Upper lobe of left lung (tissue), 6 donors: ENCODE results near the gene HCRT. TPM values are rescaled to one million over a fixed set of nuclear protein-coding genes. Genes with fewer than 3 reads are reported as not detected.
"Not testable (repeated sequence)": the region's sequence is repeated elsewhere in the genome, so short reads cannot be mapped to it uniquely, and the experiment has no call there.

Experiments used
- ATAC-seq, 2 donors: fragments of 200-7000 bp; cut with Tn5 transposase; one replicate each; pipeline ENCODE4 v1.9.1; 2022; ENCODE audit warnings: mild to moderate bottlenecking in 2 of 2, moderate library complexity in 2 of 2; ENCODE audit not compliant: low FRiP score in 2 of 2
- DNase-seq, 2 donors: peaks; one replicate each; pipeline ENCODE4 v3.0.0-alpha.2; 2019 to 2020
- H3K27ac ChIP-seq, 4 donors: fragments of 200-600 bp; sonication (generic); one replicate each; pipeline ENCODE4 v1.5.1; 2016 to 2019
- H3K27me3 ChIP-seq, 4 donors: fragments of 200-600 bp; sonication (generic); one replicate each; pipeline ENCODE4 v1.5.1; 2017 to 2019
- H3K36me3 ChIP-seq, 4 donors: fragments of 200-600 bp; sonication (generic); one replicate each; pipeline ENCODE4 v1.5.1; 2016 to 2019
- H3K4me1 ChIP-seq, 4 donors: fragments of 200-600 bp; sonication (generic); one replicate each; pipeline ENCODE4 v1.5.1; 2018 to 2019
- H3K4me3 ChIP-seq, 4 donors: fragments of 200-600 bp; sonication (generic); one replicate each; pipeline ENCODE4 v1.5.1; 2017 to 2019; ENCODE audit warnings: mild to moderate bottlenecking in 2 of 4, moderate library complexity in 1 of 4
- H3K9me3 ChIP-seq, 4 donors: fragments of 200-600 bp; sonication (generic); one replicate each; pipeline ENCODE4 v1.5.1; 2018 to 2019
- EP300 ChIP-seq, 4 donors: sonication (generic); formaldehyde crosslinking; IDR thresholded peaks; one replicate each; pipeline ENCODE4 v1.5.1; 2017; ENCODE audit warnings: antibody characterized with exemption in 4 of 4, control low read depth in 2 of 4
- POLR2A ChIP-seq, 4 donors: fragments of 450-650 bp; IDR thresholded peaks; one replicate each; pipeline ENCODE4 v1.5.1; 2016 to 2017; ENCODE audit warnings: antibody characterized with exemption in 4 of 4, mild to moderate bottlenecking in 2 of 4
- POLR2AphosphoS5 ChIP-seq, 2 donors: sonication (generic); formaldehyde crosslinking; IDR thresholded peaks; one replicate each; pipeline ENCODE4 v1.5.1; 2017; ENCODE audit warnings: antibody characterized with exemption in 2 of 2
- WGBS, 2 donors: methylation state at CpG; one replicate each; pipeline ENCODE4 v1.1.5; 2017 to 2018; 5-methylcytosine and 5-hydroxymethylcytosine counted together
- total RNA-seq, 6 donors: library from RNA; depleted of rRNA in 4 of 6; stranded (reverse); fragments of >200 nt in 4 of 6; gene quantifications; one replicate each; pipeline versions ENCODE4 v1.1.0 to v1.2.1, GENCODE V29; 2016 to 2021
- TF ChIP-seq, protein P1 (sequence below), 6 experiments: fragments of 450-650 bp in 4 of 6; fragments of 200-600 bp in 2 of 6; sonication (generic) in 2 of 6; IDR thresholded peaks; one replicate each; pipeline ENCODE4 v1.5.1; 2016 to 2019; ENCODE audit warnings: antibody characterized with exemption in 6 of 6
- donor health status: DM: no; HTN: no; CAD: no; lungs with moderate emphysema.
- donor health status: DM: no; HTN: yes; CAD: no; lungs with severe emphysema.

Gene HCRT
- total RNA-seq, 6 donors from 2014 or later = not detected

DNA sequence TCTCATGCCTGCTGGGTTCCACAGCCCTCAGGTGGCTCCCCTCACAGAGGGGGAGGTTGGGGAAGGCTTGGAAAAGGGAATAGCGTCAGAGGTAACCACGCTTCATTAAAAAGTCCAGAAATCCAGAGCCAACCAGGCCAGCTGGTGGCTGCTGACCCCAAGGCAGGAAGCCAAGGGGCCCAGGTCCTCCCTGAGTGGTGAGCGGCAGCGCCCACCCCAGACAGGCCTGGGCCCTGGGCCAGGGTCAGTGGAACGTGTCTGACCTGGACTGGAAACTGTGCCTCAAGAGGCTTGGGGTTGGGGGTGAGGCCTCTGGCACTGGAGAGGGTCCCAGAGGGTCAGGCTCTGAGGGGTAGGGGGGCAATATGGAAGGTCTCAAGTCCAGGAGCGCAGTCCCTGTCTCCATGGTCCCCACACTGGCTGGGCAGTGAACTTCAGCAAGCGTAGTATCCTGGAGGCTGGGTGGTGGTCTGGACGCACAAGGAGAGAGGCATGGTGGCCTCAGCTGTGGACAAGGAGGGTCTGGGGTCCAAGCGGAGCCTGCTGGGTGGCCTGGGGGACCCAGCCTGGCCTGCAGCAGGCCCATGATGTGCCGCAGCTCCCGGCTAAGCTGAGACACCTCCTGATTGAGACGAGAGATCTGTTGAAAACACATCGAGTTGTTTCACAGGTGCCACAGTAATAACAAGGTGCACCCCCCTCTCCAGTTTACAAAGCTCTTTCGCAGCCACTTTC lies 25.3 kb downstream of the HCRT start:
- no peaks in the 10 kb centered on the region for H3K36me3 ChIP-seq
- no peak overlapping the region for H3K27ac ChIP-seq
- no peak for DNase-seq
- no peak for TF ChIP-seq POLR2A (IDR thresholded peaks at IDR 0.05)
- no peak for TF ChIP-seq POLR2AphosphoS5 (IDR thresholded peaks at IDR 0.05)
- TF ChIP-seq, protein P1, sequence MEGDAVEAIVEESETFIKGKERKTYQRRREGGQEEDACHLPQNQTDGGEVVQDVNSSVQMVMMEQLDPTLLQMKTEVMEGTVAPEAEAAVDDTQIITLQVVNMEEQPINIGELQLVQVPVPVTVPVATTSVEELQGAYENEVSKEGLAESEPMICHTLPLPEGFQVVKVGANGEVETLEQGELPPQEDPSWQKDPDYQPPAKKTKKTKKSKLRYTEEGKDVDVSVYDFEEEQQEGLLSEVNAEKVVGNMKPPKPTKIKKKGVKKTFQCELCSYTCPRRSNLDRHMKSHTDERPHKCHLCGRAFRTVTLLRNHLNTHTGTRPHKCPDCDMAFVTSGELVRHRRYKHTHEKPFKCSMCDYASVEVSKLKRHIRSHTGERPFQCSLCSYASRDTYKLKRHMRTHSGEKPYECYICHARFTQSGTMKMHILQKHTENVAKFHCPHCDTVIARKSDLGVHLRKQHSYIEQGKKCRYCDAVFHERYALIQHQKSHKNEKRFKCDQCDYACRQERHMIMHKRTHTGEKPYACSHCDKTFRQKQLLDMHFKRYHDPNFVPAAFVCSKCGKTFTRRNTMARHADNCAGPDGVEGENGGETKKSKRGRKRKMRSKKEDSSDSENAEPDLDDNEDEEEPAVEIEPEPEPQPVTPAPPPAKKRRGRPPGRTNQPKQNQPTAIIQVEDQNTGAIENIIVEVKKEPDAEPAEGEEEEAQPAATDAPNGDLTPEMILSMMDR (IDR thresholded peaks at IDR 0.05) = no peak
- TF ChIP-seq EP300 (IDR thresholded peaks at IDR 0.05) = no peak
- no peaks in the 10 kb centered on the region for H3K9me3 ChIP-seq
- no peaks in the 10 kb centered on the region for H3K27me3 ChIP-seq
- ATAC-seq = no peak
- H3K4me1 ChIP-seq = peaks cover 4 to 8% (median 6%) of the 10 kb centered on the region in 4 donors
- no peak overlapping the region for H3K4me3 ChIP-seq
- 68 to 86% methylated on average over 6 to 14 of the region's 14 CpGs for WGBS, 2 donors

DNA sequence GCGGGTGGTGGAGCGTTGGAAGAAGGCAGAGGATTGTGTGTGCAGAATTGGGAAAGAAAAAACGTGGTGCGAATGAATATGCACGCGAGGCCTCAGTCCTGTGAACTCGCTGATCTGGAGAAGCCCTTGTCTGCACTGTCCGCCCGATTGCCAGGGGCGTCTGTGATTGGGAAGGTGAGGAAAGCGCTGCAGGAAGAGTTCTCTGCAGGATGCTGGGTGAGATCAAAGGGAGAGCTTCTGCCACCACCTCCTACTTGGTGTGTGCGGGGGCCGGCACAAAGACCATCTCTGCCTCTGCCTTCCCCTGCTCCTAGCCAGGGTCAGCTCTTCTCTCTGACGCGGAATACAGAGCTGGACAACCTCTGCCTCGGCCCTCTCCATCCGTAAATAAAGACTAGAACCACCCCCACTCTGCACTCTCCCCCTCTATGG lies 29.6 kb downstream of the HCRT start:
- H3K9me3 ChIP-seq = no peaks in the 10 kb centered on the region
- TF ChIP-seq POLR2AphosphoS5 (IDR thresholded peaks at IDR 0.05) = no peak
- TF ChIP-seq, protein P1 (IDR thresholded peaks at IDR 0.05) = no peak
- TF ChIP-seq POLR2A (IDR thresholded peaks at IDR 0.05) = no peak
- no peak for TF ChIP-seq EP300 (IDR thresholded peaks at IDR 0.05)
- 36 to 47% methylated on average over 17 of the region's 17 CpGs for WGBS, 2 donors
- DNase-seq = no peak
- no peak for ATAC-seq
- peaks cover 26 to 40% (median 31%) of the 10 kb centered on the region in 4 donors for H3K4me1 ChIP-seq
- peak overlapping the region in 3 of 4 donors; percentile 93 to 95 (median 93) for H3K27ac ChIP-seq
- H3K36me3 ChIP-seq = peaks cover 0 to 17% (median 3%) of the 10 kb centered on the region in 4 donors
- H3K4me3 ChIP-seq = peak overlapping the region; percentile 30 to 97 (median 86)
- H3K27me3 ChIP-seq = no peaks in the 10 kb centered on the region

DNA sequence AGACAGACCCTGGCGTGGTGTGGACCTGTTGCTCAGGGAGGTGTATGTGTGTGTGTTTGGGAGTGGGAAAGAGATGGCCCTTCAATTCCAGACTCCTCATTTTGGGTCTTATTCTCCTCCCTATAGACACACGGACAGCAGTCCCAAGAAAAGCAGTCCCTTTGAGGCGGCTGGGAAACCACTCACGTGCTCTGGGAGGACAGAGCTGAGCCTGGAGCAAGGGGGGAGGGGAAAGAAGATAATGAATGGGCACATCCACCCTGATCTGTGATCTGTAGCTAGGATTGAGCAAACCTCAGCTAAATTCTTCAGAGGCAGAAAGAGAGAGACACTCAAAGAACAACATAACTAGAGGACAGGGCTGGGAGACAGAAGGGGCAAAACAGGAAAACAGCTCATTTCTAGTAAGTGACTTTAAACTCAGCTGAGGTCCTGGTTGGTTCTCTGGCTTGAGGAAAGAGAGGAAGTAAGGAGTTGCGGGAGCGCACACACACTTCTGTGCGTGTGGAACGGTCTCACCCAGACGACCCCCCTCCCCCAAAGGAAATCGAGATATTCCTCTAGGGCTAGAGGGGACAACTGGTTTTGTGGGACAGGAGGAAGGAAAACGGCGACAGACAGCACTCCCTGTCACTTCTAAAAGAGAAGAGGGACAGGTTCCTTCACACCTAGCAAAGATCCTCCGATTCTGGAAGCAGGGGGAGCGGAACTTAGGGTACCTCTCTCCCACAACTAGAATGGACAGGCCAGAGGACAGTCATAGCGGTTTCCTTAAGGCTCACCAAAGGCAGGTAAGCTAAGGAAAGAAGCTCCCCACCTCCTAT lies 31.1 kb downstream of the HCRT start:
- H3K4me3 ChIP-seq = peak overlapping the region; percentile 77 to 97 (median 94)
- TF ChIP-seq POLR2AphosphoS5 (IDR thresholded peaks at IDR 0.05) (no peak), POLR2A (IDR thresholded peaks at IDR 0.05) (no peak), EP300 (IDR thresholded peaks at IDR 0.05) (no peak)
- TF ChIP-seq, protein P1 (IDR thresholded peaks at IDR 0.05) = no peak
- no peak for DNase-seq
- H3K9me3 ChIP-seq = no peaks in the 10 kb centered on the region
- peaks cover 30 to 43% (median 35%) of the 10 kb centered on the region in 4 donors for H3K4me1 ChIP-seq
- peaks cover 0 to 29% (median 3%) of the 10 kb centered on the region in 4 donors for H3K36me3 ChIP-seq
- H3K27me3 ChIP-seq = no peaks in the 10 kb centered on the region
- 8 to 9% methylated on average over 13 to 15 of the region's 15 CpGs for WGBS, 2 donors
- ATAC-seq = peak in 1 of 2 donors; percentile 19
- H3K27ac ChIP-seq = peak overlapping the region; percentile 86 to 95 (median 93)

DNA sequence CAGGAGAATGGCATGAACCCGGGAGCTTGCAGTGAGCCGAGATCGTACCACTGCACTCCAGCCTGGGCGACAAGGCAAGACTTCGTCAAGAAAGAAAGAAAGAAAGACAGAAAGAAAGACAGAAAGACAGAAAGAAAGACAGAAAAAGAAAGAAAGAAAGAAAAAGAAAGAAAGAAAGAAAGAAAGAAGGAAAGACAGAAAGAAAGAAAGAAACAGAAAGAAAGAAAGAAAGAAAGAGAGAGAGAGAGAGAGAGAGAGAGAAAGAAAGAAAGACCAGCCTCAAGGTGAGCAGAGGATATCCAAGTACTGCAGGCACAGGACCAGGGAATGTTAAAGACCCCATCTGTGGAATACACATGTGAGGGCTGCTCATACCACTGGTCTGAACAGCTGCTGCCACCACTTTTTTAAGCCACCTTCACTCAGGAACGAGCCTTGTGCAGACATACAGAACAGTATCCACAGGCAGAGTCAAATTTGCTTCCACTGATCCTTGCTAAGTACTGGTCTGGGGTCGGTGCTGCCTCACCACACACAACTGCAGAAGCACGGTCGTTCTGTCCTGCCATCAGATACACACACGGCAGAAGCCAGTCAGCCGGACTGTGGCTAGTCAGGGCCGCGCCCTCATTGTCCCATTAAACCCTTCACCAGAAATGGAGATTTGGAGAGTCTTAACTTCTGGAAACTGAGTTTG lies 38.2 kb downstream of the HCRT start:
- DNase-seq (no peak), ATAC-seq (no peak)
- H3K4me1 ChIP-seq = peaks cover 25 to 42% (median 28%) of the 10 kb centered on the region in 4 donors
- H3K9me3 ChIP-seq = no peaks in the 10 kb centered on the region
- no peak overlapping the region for H3K4me3 ChIP-seq
- H3K27me3 ChIP-seq = no peaks in the 10 kb centered on the region
- peaks cover 0 to 69% (median 22%) of the 10 kb centered on the region in 4 donors for H3K36me3 ChIP-seq
- 92% methylated on average over 13 of the region's 13 CpGs for WGBS, 2 donors
- TF ChIP-seq EP300 (IDR thresholded peaks at IDR 0.05) (no peak), POLR2A (IDR thresholded peaks at IDR 0.05) (no peak), POLR2AphosphoS5 (IDR thresholded peaks at IDR 0.05) (no peak)
- TF ChIP-seq, protein P1 (IDR thresholded peaks at IDR 0.05) = no peak
- H3K27ac ChIP-seq = no peak overlapping the region

DNA sequence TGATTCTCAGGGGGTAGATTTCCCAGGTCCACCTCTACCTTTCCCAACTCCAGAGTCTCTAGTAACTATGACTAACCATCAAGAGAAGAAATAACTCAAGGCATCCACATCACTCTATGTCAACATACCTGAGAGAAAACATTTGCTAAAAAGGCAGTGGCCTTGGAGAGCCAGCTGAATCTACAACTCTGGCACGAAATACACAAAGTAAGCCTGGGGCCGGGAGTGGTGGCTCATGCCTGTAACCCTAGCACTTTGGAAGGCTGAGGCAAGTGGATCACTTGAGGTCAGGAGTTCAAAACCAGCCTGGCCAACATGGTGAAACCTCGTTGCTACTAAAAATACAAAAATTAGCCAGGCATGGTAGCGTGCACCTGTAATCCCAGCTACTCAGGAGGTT lies 42.1 kb downstream of the HCRT start:
- WGBS, 2 donors = 84 to 87% methylated on average over 4 of the region's 4 CpGs
- ATAC-seq, H3K27me3 ChIP-seq, DNase-seq, H3K9me3 ChIP-seq, H3K4me3 ChIP-seq: not testable (repeated sequence)
- Histone ChIP-seq H3K36me3 (peaks cover 0 to 51% (median 20%) of the 10 kb centered on the region in 4 donors), H3K4me1 (peaks cover 34 to 44% (median 34%) of the 10 kb centered on the region in 4 donors), H3K27ac (peak overlapping the region in 1 of 4 donors; percentile 18)
